HK-2 (cell line): ENCODE data around the gene WBP2.

Source experiments
- DNase-seq: peaks from one replicate; pipeline ENCODE4 v3.0.0-alpha.2; 2018; ENCODE audit not compliant: unreplicated experiment

The WBP2 gene

GRCh38 chr17:75827308-75828075, 27.6 kb downstream of the WBP2 start:
- peak; percentile 46 for DNase-seq

GRCh38 chr17:75826561-75827307, 28.4 kb downstream of the WBP2 start:
- DNase-seq = no peak

GRCh38 chr17:75825748-75826370, 29.3 kb downstream of the WBP2 start:
- DNase-seq = no peak

- no peak for DNase-seq
Observed at GRCh38 chr17:75825149-75825552, 30.0 kb downstream of the WBP2 start.

- no peak for DNase-seq
Observed at GRCh38 chr17:75824666-75825065, 30.5 kb downstream of the WBP2 start.

GRCh38 chr17:75824050-75824552, 31.0 kb downstream of the WBP2 start:
- DNase-seq = no peak

- no peak for DNase-seq
Observed at GRCh38 chr17:75823257-75824041, 31.7 kb downstream of the WBP2 start.

- DNase-seq = no peak
Observed at GRCh38 chr17:75822800-75823166, 32.4 kb downstream of the WBP2 start.

GRCh38 chr17:75822119-75822799, 32.9 kb downstream of the WBP2 start:
- no peak for DNase-seq

- DNase-seq = no peak
Observed at GRCh38 chr17:75821552-75821951, 33.6 kb downstream of the WBP2 start.

GRCh38 chr17:75820094-75821080, 34.7 kb downstream of the WBP2 start:
- DNase-seq = no peak

GRCh38 chr17:75819678-75820077, 35.5 kb downstream of the WBP2 start:
- no peak for DNase-seq

GRCh38 chr17:75819116-75819515, 36.0 kb downstream of the WBP2 start:
- no peak for DNase-seq

GRCh38 chr17:75818326-75818885, 36.7 kb downstream of the WBP2 start:
- DNase-seq = no peak

- DNase-seq = no peak
Observed at GRCh38 chr17:75817571-75817970, 37.6 kb downstream of the WBP2 start.

GRCh38 chr17:75816693-75817092, 38.4 kb downstream of the WBP2 start:
- DNase-seq = no peak

- DNase-seq = no peak
Observed at GRCh38 chr17:75815399-75815798, 39.7 kb downstream of the WBP2 start.

GRCh38 chr17:75814900-75815373, 40.2 kb downstream of the WBP2 start:
- peak; percentile 68 for DNase-seq

- DNase-seq = no peak
Observed at GRCh38 chr17:75814021-75814395, 41.1 kb downstream of the WBP2 start.
